Smooth muscle cell of the umbilical artery (primary cell): Measurements from ENCODE around the gene UNCX. TPM values are rescaled to one million over a fixed set of nuclear protein-coding genes. Genes with fewer than 3 reads are reported as not detected.

Experiments used
- total RNA-seq: library from RNA; depleted of rRNA; stranded (reverse); fragments of >200 nt; gene quantifications from 2 replicates; pipeline ENCODE4 v1.2.3, GENCODE V29; 2014

UNCX gene
- total RNA-seq = not detected in 2 replicates

DNA sequence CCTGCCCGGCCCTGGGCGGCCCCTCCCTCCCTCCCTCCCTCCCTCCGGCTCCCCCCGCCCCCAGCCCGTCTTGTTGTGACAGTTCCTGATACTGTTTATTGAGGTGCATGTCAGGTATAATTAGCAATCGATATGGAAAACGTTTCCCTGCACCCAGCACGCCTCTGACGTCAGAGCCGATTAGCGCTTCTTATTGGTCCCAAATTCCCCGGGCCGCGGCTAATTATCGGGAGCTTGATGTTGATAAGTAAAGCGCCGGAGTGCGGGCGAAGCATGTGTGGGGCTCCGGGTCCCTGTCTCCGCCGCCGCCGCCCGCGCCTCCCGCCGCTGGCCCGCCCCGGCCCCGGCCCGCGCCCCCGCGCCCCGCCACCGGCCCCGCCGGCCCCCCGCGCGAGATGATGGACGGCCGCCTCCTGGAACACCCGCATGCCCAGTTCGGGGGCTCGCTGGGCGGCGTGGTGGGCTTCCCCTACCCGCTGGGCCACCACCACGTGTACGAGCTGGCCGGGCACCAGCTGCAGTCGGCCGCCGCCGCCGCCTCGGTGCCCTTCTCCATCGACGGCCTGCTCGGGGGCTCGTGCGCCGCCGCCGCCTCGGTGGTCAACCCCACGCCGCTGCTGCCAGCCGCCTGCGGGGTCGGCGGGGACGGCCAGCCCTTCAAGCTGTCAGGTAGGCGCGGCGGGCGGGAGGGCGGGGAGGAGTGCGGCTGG is at the start of gene UNCX:
Gene UNCX (plus strand): TSS at position 250 of the 710 bp plus-strand sequence. CDS start 146 bp downstream, at position 396.

Other genes with a start within 250 kb of the UNCX start
- gene CYP2W1, start 249.7 kb upstream of the UNCX start, total RNA-seq = under 0.01 TPM in 1 of 2 replicates, not detected in the other
- 3.8 and 7.7 TPM in 2 replicates for gene GPR146, start 188.3 kb upstream of the UNCX start, total RNA-seq
- gene GPER1, start 144.8 kb upstream of the UNCX start, total RNA-seq = 0.59 and 1.6 TPM in 2 replicates
- 14.6 and 15.1 TPM in 2 replicates for gene ZFAND2A, start 72.7 kb upstream of the UNCX start, total RNA-seq
- gene MICALL2, start 226.6 kb downstream of the UNCX start, total RNA-seq = 21.1 and 31.0 TPM in 2 replicates